ENCODE results near the gene ZNF112.

The ZNF112 gene

DNA sequence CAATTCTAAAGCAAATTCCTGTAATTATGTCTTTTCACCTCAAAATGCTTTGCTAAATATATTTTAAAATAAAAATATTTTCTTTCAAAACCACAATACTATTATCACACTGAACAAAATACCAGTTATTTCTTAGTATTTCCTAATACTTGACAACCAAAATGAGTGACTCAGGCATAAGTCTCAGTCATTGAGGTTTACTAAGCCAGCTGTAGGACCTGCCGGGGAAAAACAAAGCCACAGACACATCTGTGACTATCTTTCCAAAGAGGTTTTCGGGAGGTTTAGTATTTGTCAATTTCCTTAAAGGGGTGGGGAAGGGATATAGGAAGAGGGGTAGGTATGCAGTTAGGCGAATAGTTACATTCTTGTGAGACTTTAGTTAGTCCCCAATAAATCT is 48.5 kb downstream of the ZNF112 start:
- no peak for TF ChIP-seq ZNF274 (IDR thresholded peaks at IDR 0.05; ENCODE audit: low read depth, low read length)
- no peak overlapping the region for H3K4me3 ChIP-seq (ENCODE audit: low read length)

DNA sequence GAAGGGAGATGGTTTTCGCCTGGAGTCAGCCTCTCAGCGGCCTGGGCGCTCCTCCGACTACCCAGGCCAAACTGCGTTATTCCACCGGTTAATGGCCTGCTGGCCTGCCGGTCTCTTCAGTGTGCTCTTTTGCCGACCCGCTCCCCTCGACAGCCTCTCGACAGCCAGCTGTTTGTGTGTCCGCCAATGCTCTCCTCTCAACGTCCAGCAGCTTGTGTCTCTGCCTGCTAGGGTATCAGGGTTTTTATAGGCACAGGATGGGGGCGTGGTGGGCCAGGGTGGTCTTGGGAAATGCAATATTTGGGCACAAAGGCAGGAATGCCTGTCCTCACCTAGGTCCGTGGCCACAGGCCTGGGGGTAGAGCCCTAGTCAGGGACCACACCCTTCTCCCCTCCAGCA is 50.2 kb downstream of the ZNF112 start:
- no peak overlapping the region for H3K4me3 ChIP-seq (ENCODE audit: low read length)
- TF ChIP-seq ZNF274 (IDR thresholded peaks at IDR 0.05; ENCODE audit: low read depth, low read length): no peak

DNA sequence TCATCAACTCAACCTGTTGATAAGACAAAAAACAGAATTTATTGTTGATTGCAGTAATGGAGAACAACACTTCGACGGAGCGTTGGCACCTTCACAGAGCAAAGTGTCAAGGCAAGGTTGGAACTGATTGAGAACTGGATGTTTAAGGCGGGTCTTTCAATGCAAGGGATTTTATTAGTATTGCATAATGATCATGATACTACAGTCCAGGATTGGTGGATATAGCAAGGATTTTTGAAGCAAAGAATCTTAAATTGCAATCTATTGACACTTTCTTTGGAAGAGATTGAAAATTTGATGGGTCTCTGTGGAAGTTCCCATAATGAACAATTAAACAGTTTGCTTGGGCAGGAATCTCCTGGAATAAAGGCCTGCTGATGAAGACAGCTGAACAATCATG is 51.0 kb downstream of the ZNF112 start:
- no peak for TF ChIP-seq ZNF274 (IDR thresholded peaks at IDR 0.05; ENCODE audit: low read depth, low read length)
- peak overlapping the region; percentile 76; the same call in 1 of the 2 replicates for H3K4me3 ChIP-seq (ENCODE audit: low read length)

DNA sequence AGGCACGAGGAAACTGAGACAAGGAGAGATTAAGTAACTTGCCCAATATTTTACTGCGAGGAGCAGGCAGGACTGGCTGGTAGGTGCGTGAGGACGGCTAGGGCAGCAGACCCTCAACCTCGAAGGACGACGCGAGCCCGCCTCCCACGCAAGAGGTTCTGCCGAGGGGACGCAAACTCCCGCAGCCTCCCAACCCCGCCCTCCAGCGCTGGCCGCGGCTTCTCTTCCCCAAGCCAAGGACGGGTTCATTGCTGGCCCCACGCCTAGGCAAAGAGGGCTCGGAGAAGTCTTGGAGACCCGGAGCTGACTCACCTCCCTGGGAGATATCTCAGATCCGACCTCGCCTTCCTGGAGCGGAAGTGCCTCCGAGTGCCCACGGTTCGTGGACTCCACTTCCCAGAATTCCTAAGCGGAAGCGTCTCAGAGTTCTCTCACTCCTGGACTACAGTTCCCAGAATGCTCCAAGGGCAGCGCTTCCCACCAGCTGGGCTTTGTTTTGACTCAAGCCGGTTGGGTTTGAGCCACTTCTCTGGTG is 51.8 kb downstream of the ZNF112 start, which contains the start of gene ZNF235:
Gene ZNF235 (minus strand): TSS at position 367 of the 535 bp plus-strand sequence. CDS start 1,621 bp downstream, outside the sequence.
- H3K4me3 ChIP-seq (ENCODE audit: low read length): peak within 1 kb of the TSS; percentile 76
- TF ChIP-seq ZNF274 (IDR thresholded peaks at IDR 0.05; ENCODE audit: low read depth, low read length): no peak

DNA sequence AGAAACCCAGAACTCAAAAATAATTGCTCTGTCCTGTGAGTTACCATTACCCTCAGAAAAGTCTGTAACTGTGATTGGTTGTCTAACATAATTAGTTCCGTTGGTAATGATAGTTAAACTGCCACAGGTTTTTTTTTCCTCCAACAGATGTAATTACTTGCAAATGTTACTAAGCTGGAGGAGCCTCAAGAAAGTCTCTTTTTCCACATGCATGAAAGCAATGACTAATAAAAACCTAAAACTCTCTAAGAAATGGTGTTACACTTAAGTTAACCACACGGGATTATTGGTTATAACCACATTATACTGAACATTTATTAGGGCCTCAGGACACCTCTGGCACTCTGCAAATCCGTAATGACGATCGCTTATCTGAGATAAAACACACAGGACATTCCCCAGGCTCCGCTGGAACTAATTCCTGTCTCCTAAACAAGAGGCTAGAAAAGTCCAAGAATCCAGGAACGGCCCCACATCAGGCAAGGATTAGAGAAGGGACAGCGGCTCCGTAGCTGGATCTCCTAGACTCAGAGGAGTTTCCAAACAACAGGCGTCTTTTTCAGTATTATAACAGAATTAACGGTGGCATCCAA is 52.4 kb downstream of the ZNF112 start:
- TF ChIP-seq ZNF274 (IDR thresholded peaks at IDR 0.05; ENCODE audit: low read depth, low read length): no peak
- H3K4me3 ChIP-seq (ENCODE audit: low read length): peak overlapping the region; percentile 76

DNA sequence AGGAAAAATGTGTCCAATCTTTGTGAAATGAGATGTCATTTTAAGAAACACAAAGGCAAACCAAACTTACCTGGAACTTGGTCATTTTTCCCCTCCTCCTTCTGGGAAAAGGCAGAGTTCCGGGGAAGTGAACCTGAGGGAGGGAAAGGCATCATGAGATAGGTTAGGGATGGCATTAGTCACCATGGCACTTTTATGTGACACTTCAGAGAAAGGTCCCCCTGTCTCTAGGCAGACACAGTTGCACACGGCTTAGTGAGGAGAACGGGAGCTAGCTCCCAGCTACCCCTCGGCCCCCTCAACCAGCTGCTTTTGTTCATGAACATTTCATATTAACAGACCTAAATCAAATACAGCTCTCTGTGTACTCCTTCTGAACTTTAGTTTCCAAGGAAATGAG is 53.2 kb downstream of the ZNF112 start:
- no peak overlapping the region for H3K4me3 ChIP-seq (ENCODE audit: low read length)
- TF ChIP-seq ZNF274 (IDR thresholded peaks at IDR 0.05; ENCODE audit: low read depth, low read length): no peak

DNA sequence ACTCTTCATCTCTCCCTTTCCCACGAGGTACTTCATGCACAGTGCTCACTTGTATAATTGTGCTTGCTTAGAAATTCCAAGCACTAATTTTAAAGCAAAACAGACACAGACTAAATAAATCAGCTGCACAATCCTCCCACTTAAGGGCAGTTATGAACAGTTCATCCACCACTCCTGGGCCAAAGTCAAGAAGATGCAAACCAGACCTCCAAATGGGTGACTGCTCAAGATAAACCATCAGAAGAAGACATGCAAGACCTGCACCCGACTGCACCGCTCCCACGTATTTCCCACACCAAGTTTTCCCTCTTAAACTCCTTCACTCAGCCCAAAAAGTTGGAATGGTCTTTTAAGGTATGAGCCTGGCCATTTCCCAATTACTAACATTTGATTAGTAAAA is 71.5 kb downstream of the ZNF112 start:
- no peak for TF ChIP-seq ZNF274 (IDR thresholded peaks at IDR 0.05; ENCODE audit: low read depth, low read length)
- no peak overlapping the region for H3K4me3 ChIP-seq (ENCODE audit: low read length)

DNA sequence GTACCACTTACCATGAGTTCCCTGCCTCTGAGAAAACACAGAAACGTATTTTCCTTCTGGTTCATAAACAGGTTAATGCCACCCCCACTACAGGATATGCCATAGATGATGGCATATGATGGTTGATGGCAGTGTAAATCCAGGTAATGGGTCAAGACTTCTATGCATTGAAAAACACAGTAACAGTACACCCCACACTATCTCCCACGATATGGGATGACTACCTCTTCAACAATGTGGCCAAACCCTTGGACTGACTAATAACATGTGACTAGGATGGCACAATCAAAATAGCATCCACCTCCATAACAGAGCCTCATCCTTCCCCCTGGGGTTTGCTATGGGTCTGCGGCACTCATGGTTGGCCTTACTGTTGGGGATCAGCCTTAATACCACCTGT is 73.6 kb downstream of the ZNF112 start:
- no peak for TF ChIP-seq ZNF274 (IDR thresholded peaks at IDR 0.05; ENCODE audit: low read depth, low read length)
- no peak overlapping the region for H3K4me3 ChIP-seq (ENCODE audit: low read length)

DNA sequence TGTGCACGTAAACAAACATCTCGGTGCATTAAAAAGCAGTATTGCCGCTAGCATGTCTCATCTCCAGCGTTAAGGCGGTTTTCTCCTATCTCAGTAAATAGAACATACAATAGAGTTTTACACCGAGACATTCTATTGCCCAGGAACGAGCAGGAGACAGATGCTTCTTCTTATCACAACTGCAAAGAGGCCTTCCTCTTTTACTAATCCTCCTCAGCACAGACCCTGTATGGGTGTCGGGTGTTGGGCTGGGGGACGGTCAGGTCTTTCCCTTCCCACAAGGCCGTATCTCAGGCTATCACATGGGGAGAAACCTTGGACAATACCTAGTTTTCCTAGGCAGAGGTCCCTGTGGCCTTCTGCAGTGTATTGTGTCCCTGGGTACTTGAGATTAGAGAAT is 75.6 kb downstream of the ZNF112 start:
- no peak for TF ChIP-seq ZNF274 (IDR thresholded peaks at IDR 0.05; ENCODE audit: low read depth, low read length)
- H3K4me3 ChIP-seq (ENCODE audit: low read length): no peak overlapping the region

DNA sequence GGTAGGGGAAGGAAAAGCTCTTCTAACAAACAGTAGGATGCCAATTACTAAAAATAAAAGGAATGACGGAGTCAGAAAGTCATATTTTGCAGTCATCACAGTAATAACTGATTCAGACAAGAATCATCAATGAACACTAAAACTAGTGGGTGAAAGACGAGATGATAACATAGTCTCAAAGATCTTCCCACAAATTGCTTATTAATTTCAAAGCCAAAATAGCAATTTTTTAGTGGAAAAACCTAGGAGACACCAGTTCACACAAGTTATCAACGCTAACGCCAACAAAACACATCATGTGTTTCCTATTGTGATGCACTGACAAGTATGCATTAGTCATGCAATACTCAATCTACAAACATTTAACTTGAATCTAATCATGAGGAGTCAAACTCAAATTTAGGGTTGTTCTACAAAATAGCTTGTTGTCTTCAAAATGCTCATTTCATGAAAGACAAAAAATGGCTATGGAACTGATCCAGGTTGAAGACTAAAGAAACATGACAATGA is 78.2 kb downstream of the ZNF112 start:
- H3K4me3 ChIP-seq (ENCODE audit: low read length): no peak overlapping the region
- TF ChIP-seq ZNF274 (IDR thresholded peaks at IDR 0.05; ENCODE audit: low read depth, low read length): no peak

DNA sequence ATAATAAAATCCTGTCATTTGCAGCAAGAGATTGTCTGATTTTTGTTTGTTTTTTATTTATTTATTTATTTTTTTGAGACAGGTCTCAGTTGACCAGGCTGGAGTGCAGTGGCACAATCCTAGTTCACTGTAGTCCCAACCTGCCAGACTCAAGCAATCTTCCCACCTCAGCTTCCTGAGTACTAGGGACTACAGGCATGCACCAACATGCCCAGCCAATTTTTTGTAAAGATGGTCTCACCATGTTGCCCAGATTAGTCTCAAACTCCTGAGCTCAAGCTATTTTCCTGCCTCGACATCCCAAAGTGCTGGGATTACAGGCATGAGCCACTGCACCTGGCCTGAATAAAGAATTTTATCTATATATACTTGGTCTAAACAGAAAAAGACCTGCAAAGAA is 79.1 kb downstream of the ZNF112 start:
- no peak overlapping the region for H3K4me3 ChIP-seq (ENCODE audit: low read length)
- no peak for TF ChIP-seq ZNF274 (IDR thresholded peaks at IDR 0.05; ENCODE audit: low read depth, low read length)
